ENCODE data around the gene TOMM20L. TPM values are rescaled to one million over a fixed set of nuclear protein-coding genes. Genes with fewer than 3 reads are reported as not detected.

The TOMM20L gene
- total RNA-seq, 1 experiment from 2014 or later, result not detected

DNA sequence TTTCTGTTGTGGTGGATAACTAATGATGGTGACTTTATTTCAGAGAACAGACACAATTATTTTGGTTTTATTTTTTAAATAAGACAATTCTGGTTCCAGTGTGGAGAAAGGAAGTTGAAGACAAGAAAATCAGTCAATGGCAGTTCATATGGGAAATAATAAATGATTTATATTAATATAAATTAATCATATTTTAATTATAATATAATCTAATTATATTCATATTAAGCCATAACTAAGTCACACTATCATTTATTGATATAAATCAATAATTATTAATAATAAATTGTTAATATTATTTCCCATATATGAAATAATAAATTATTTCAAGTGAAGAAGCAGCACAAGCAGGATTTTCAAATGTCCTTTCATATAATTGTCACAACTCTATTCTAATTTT lies 2.8 kb downstream of the TOMM20L start:
- TF ChIP-seq, protein P1, sequence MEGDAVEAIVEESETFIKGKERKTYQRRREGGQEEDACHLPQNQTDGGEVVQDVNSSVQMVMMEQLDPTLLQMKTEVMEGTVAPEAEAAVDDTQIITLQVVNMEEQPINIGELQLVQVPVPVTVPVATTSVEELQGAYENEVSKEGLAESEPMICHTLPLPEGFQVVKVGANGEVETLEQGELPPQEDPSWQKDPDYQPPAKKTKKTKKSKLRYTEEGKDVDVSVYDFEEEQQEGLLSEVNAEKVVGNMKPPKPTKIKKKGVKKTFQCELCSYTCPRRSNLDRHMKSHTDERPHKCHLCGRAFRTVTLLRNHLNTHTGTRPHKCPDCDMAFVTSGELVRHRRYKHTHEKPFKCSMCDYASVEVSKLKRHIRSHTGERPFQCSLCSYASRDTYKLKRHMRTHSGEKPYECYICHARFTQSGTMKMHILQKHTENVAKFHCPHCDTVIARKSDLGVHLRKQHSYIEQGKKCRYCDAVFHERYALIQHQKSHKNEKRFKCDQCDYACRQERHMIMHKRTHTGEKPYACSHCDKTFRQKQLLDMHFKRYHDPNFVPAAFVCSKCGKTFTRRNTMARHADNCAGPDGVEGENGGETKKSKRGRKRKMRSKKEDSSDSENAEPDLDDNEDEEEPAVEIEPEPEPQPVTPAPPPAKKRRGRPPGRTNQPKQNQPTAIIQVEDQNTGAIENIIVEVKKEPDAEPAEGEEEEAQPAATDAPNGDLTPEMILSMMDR (conservative IDR thresholded peaks at IDR 0.05), result no peak
- peaks cover 2% of the 10 kb centered on the region; the same call in 1 of the 2 replicates for H3K27me3 ChIP-seq (ENCODE audit: insufficient read depth, low read length)
- no peaks in the 10 kb centered on the region for H4K20me1 ChIP-seq (ENCODE audit: control insufficient read depth, insufficient read depth, insufficient read length)
- no peak overlapping the region for H3K18ac ChIP-seq (ENCODE audit: insufficient read length, low read depth, low read length)
- H3K9ac ChIP-seq (ENCODE audit: extremely low read depth, insufficient read length, low read length), result no peak overlapping the region
- H3K4me1 Mint-ChIP-seq, result peaks cover 31 to 36% of the 10 kb centered on the region in 2 experiments
- H3K9me3 ChIP-seq (ENCODE audit: control insufficient read depth, low read depth, low read length), result no peaks in the 10 kb centered on the region
- H3T11ph ChIP-seq (ENCODE audit: low read length), result no peak overlapping the region
- no peak overlapping the region for H2BK12ac ChIP-seq (ENCODE audit: insufficient read length, low read depth, low read length)
- no peaks in the 10 kb centered on the region for H3K36me3 Mint-ChIP-seq (ENCODE audit: insufficient read depth in 1 of 3, low read depth in 3 of 3)
- no peaks in the 10 kb centered on the region for H3K79me2 ChIP-seq (ENCODE audit: insufficient read depth, low read length)
- no peak overlapping the region for H4K5ac ChIP-seq (ENCODE audit: insufficient read length, low read depth, low read length)
- H3K27ac ChIP-seq (ENCODE audit: insufficient read length, low read depth, low read length), result no peak overlapping the region
- no peak overlapping the region for H2BK20ac ChIP-seq (ENCODE audit: low read depth, low read length, poor library complexity, severe bottlenecking)
- H3K9me3 Mint-ChIP-seq, result no peaks in the 10 kb centered on the region
- H4K8ac ChIP-seq (replicated peaks; ENCODE audit: insufficient read length, low read depth, low read length), result no peak overlapping the region
- H3K79me1 ChIP-seq (ENCODE audit: insufficient read depth, low read depth, low read length, poor library complexity, severe bottlenecking), result no peaks in the 10 kb centered on the region
- no peak overlapping the region for H2BK15ac ChIP-seq (ENCODE audit: low read depth, low read length)
- no peak overlapping the region for H3K27ac Mint-ChIP-seq
- peaks cover 38% of the 10 kb centered on the region for H3K27me3 Mint-ChIP-seq (ENCODE audit: low read depth)
- H2AK5ac ChIP-seq (ENCODE audit: insufficient read length, low read length), result no peak overlapping the region
- no peak overlapping the region for H3K23ac ChIP-seq (ENCODE audit: insufficient read length, low read depth, low read length)
- H3K4me3 Mint-ChIP-seq, result no peak overlapping the region
- no peak overlapping the region for H2BK5ac ChIP-seq (ENCODE audit: insufficient read length, low read length)
- H2BK120ac ChIP-seq (ENCODE audit: low read depth, low read length, poor library complexity, severe bottlenecking), result no peak overlapping the region
- H3K4ac ChIP-seq (ENCODE audit: low read depth, low read length), result no peak overlapping the region
- peaks cover 3% of the 10 kb centered on the region for H3K23me2 ChIP-seq (ENCODE audit: insufficient read length, low read depth, low read length, poor library complexity, severe bottlenecking)
- no peak overlapping the region for H3K4me2 ChIP-seq (ENCODE audit: insufficient read depth, insufficient read length, low read length)
- no peak overlapping the region for H4K91ac ChIP-seq (ENCODE audit: insufficient read length, low read depth, low read length)
- no peak overlapping the region for H2AFZ ChIP-seq (ENCODE audit: low read length)
- no peak for DNase-seq
- peaks cover 2% of the 10 kb centered on the region; the same call in 1 of the 2 replicates for H3K4me1 ChIP-seq (ENCODE audit: insufficient read depth, low read length)
- no peak overlapping the region for H3K14ac ChIP-seq (ENCODE audit: insufficient read depth, low read length)
- H3K56ac ChIP-seq (ENCODE audit: insufficient read length, low read depth, low read length), result no peak overlapping the region
